HG03175 (cell line): ENCODE data around the gene KIAA0232.
"Not testable (repeated sequence)": the region's sequence is repeated elsewhere in the genome, so short reads cannot be mapped to it uniquely, and the experiment has no call there.

ENCODE experiments used
- ATAC-seq: cut with Tn5 transposase; IDR thresholded peaks from one replicate; pipeline ENCODE4 v1.9.1; 2021; ENCODE audit warnings: mild to moderate bottlenecking, moderate library complexity; ENCODE audit not compliant: unreplicated experiment

Gene KIAA0232

DNA sequence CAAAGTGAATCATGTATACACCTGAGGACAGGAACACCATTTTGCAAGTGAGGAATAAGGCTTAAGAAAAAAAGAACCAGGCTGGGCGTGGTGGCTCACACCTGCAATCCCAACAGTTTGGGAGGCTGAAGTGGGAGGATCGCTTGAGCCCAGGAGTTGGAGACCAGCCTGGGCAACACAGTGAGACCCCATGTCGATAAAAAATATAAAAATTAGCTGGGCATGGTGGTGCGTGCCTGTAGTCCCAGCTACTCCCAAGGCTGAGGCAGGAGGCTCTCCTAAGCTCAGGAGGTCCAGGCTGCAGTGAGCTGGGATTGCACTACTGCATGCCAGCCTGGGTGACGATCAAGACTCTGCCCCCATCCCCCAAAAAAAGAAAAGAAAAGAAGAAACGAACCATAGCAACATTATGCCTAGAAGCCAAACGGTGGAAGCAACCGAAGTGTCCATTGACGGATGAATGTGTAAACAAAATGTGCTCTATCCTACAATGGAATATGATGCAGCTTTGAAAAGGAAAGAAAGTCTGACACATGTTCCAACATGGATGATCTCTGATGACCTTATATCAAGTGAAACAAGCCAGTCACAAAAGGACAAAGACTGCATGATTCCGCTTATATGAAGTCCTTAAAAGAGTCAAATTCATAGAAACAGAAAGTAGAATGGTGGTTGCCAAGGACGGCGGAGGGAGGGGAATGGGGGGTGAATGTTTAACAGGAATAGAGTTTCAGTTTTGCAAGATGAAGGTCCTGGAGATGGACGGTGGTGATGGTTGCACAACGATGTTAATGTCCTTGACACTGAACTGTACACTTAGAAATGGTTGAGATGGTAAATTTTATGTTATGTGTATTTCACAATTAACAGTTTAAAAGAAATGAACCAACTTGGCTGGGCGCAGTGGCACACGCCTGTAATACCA, 8.6 kb upstream of the KIAA0232 start:
- no peak for ATAC-seq

GRCh38 chr4:6775746-6776145, 6.8 kb upstream of the KIAA0232 start:
- ATAC-seq = no peak

GRCh38 chr4:6776920-6777635, 5.4 kb upstream of the KIAA0232 start:
- no peak for ATAC-seq

- ATAC-seq = no peak
These were observed 4.8 kb upstream of the KIAA0232 start for GRCh38 chr4:6777636-6778281.

DNA sequence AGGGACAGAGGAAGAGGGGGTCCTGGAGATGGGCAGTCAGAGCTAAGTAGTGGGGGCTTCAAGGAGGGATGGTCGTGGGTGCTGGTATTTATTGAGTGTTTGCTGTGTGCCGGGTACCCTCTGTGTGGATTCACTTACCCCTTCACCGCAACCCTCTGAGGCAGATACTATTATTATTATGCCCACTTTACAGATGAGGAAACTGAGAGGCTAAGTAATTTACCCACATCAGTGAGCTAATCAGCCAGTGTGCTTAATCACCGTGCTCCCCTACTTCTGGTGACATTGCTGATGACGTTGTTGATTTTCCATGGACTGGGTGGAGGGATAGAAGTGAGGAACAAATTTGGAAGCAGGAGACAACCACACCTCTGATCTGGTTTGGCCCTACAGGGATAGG, 4.1 kb upstream of the KIAA0232 start:
- no peak for ATAC-seq

- no peak for ATAC-seq
These were observed 2.6 kb upstream of the KIAA0232 start for GRCh38 chr4:6779667-6780565.

- no peak for ATAC-seq
These were observed 1.4 kb upstream of the KIAA0232 start for GRCh38 chr4:6781113-6781512.

GRCh38 chr4:6781561-6781960, 966 bp upstream of the KIAA0232 start:
- no peak for ATAC-seq

DNA sequence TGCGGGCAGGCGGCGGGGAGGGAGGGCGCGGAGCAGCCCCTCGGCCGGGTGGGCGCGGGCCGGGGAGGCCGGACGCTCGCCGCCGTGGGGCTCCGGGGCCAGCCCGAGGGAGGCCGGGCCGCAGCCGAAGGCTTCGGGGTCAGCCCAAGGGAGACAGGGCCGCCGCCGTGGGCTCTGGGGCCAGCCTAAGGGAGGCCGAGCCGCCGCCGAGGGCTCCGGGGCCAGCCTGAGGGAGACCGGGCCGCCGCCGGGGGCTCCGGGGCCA, 251 bp downstream of the KIAA0232 start:
- no peak for ATAC-seq

DNA sequence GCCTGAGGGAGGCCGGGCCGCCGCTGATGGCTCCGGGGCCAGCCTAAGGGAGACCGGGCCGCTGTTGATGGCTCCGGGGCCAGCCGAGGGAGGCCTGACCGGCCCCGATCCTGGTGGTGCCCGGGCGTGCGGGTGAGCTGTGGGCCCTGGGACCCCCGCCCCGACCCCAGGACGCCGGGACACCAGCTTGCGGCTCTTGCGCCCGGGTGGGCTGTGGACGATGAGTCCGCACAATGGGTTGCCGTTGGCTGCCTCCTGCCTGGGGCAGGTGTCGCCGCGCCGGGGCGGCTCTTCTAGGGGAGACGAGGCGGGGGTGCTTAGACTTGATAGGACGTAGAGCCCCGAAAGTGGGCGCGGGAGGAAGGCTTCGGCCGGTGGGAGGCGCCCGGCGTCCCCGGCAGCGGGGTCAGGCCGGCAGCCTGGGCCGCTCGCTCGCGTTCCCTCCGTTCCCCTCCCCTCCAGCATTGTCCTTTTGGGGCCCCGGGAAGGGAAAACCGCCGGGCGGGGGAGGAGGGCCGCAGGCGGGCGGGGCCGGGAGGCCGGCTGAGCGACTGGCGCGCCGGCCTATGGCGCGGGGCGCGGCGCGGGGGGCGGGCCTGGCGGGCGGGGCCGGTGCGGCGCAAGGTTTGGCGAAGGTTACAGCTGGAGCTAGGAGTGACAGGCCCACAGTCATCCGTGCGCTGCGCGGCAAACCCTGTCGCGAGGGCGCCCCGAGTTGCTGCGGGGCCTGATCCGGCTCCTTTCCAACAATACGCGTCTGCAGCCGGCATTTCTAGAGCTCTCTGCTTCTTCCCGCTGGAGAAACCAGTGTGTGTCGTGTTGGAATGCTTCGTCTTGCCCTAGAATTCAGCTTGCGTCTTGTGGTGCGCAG, 819 bp downstream of the KIAA0232 start:
- peak; percentile 75 for ATAC-seq

- ATAC-seq = no peak
These were observed 3.0 kb downstream of the KIAA0232 start for GRCh38 chr4:6785572-6785925.

- ATAC-seq = no peak
These were observed 5.6 kb downstream of the KIAA0232 start for GRCh38 chr4:6788123-6788522.

- ATAC-seq = not testable (repeated sequence)
These were observed 8.7 kb downstream of the KIAA0232 start for GRCh38 chr4:6791245-6791644.

DNA sequence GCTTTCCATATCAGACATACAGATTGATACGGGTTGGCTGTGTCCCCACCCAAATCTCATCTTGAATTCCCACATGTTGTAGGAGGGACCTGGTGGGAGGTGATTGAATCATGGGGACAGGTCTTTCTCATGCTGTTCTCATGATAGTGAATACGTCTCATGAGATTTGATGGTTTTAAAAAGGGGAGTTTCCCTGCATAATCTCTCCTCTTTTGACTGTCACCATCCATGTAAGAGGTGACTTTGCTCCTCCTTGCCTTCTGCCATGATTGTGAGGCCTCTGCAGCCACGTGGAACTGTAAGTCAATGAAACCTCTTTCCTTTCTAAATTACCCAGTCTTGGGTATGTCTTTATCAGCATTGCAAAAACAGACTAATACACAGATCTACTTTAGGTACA, 9.3 kb downstream of the KIAA0232 start:
- ATAC-seq = not testable (repeated sequence)

GRCh38 chr4:6794189-6794588, 11.7 kb downstream of the KIAA0232 start:
- ATAC-seq = no peak

DNA sequence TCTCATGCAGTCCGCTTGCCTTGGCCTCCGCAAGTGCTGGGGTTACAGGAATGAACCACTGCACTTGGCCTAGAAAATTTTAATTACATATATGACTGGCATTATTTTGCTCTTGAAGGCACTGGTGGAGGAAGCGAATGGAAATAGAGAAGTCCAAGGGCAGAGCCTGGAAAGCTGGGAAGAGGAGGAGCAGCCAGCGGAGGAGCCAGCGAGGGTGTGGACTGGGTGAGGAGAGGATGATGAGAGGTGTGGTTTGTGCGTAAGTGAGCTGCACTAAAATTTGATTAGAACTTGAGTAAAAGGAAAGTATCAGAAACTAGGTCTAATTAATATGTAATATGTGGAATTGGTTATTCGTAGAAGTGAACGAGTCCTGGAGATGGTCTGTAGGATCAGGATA, 13.3 kb downstream of the KIAA0232 start:
- no peak for ATAC-seq

DNA sequence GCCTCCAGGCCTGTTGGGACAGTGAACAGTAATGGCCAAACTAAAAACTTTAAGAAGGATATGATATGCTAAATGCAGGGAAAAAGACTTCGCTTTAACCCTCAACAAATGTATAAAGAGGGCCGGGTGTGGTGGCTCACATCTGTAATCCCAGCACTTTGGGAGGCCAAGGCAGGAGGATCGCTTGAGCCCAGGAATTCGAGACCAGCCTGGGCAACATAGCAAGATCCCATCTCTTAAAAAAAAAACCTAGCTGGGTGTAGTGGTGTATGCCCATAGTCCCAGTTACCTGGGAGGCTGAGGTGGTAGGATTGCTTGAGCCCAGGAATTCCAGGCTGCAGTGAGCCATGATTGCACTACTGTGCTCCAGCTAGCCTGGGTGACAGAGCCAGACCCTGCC, 14.8 kb downstream of the KIAA0232 start:
- ATAC-seq = not testable (repeated sequence)

GRCh38 chr4:6799091-6799490, 16.6 kb downstream of the KIAA0232 start:
- ATAC-seq = no peak

DNA sequence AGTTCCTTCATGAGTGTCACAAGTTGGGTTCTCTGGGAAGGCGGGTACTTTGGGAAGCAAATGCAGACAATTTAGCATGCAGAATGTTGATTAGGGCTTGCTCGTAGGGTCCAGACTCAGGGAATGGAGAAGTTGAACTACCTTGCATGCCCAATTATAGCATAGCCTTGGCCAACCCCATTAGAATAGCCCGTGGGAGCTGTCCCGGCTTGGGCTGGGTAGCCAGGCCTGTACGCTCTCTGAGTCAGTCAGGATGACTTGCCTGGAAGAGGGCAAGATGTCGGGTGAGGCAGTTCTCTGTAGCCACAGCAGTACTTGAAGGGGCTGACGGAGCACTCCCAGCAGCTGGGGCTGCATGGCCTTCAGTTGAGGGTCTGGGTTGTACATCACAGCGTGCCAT, 19.5 kb downstream of the KIAA0232 start:
- no peak for ATAC-seq

GRCh38 chr4:6802626-6803025, 20.1 kb downstream of the KIAA0232 start:
- ATAC-seq = no peak
